HepG2 (cell line): ENCODE data around the gene LAG3. TPM values are rescaled to one million over a fixed set of nuclear protein-coding genes. Genes with fewer than 3 reads are reported as not detected.

ENCODE experiments used
- AFF4 ChIP-seq: sonication (generic); formaldehyde crosslinking; IDR thresholded peaks from 2 replicates; pipeline ENCODE4 v1.4.0; 2020; ENCODE audit warnings: missing genetic modification reagents
- DRAP1 ChIP-seq: IDR thresholded peaks from 2 replicates; pipeline ENCODE4 v1.6.1; 2016; ENCODE audit warnings: missing genetic modification reagents, missing compliant biosample characterization
- ESRRA ChIP-seq: sonication (generic); formaldehyde crosslinking; IDR thresholded peaks from 2 replicates; pipeline ENCODE4 v1.5.1; 2020; ENCODE audit warnings: mild to moderate bottlenecking, low read depth, missing genetic modification reagents
- FOXP4 ChIP-seq: sonication (generic); formaldehyde crosslinking; IDR thresholded peaks from 2 replicates; pipeline ENCODE4 v1.4.0; 2020; ENCODE audit warnings: missing genetic modification reagents
- KDM4B ChIP-seq: sonication (generic); formaldehyde crosslinking; IDR thresholded peaks from 2 replicates; pipeline ENCODE4 v1.4.0; 2020; ENCODE audit warnings: missing genetic modification reagents
- KLF13 ChIP-seq: sonication (generic); formaldehyde crosslinking; IDR thresholded peaks from 2 replicates; pipeline ENCODE4 v1.4.0; 2020; ENCODE audit warnings: mild to moderate bottlenecking, missing genetic modification reagents
- MYNN ChIP-seq: sonication (generic); formaldehyde crosslinking; IDR thresholded peaks from 2 replicates; pipeline ENCODE4 v1.4.0; 2020; ENCODE audit warnings: mild to moderate bottlenecking, low read depth, missing genetic modification reagents
- NCOA5 ChIP-seq: sonication (generic); formaldehyde crosslinking; IDR thresholded peaks from 2 replicates; pipeline ENCODE4 v1.4.0; 2020; ENCODE audit warnings: missing genetic modification reagents
- NFAT5 ChIP-seq: sonication (generic); formaldehyde crosslinking; IDR thresholded peaks from 2 replicates; pipeline ENCODE4 v1.4.0; 2020; ENCODE audit warnings: missing genetic modification reagents
- SMARCE1 ChIP-seq: fragments of 450-650 bp; IDR thresholded peaks from 2 replicates; pipeline ENCODE4 v1.6.1; 2017; ENCODE audit warnings: borderline replicate concordance
- TFAP4 ChIP-seq: sonication (generic); IDR thresholded peaks from 2 replicates; pipeline ENCODE4 v1.6.1; 2016; ENCODE audit warnings: low read depth, borderline replicate concordance
- ZNF121 ChIP-seq: sonication (generic); formaldehyde crosslinking; IDR thresholded peaks from 2 replicates; pipeline ENCODE4 v1.5.0; 2020; ENCODE audit warnings: mild to moderate bottlenecking, missing genetic modification reagents
- ZNF513 ChIP-seq: sonication (generic); formaldehyde crosslinking; conservative IDR thresholded peaks from 2 replicates; pipeline ENCODE4 v1.5.0; 2020; ENCODE audit warnings: missing genetic modification reagents
- ZSCAN31 ChIP-seq: sonication (generic); formaldehyde crosslinking; IDR thresholded peaks from 2 replicates; pipeline ENCODE4 v1.5.0; 2020; ENCODE audit warnings: low read depth, mild to moderate bottlenecking, missing genetic modification reagents
- polyA plus RNA-seq, 8 experiments: library from polyadenylated mRNA; depleted of rRNA in 3 of 8; stranded (reverse) in 7 of 8; unstranded in 1 of 8; fragments of >200 nt; fragmentation: Illumina TruSeq in 4 of 8; extraction: Trizol in 4 of 8; gene quantifications; 2 replicates each; pipeline versions ENCODE4 v1.2.1 to v1.2.3, GENCODE V29; 2011 to 2016; ENCODE audit warnings: low read depth in 4 of 8, missing spikeins in 1 of 8, mixed read lengths in 1 of 8; ENCODE audit not compliant: insufficient read depth in 1 of 8
- total RNA-seq, 5 experiments: library from RNA; depleted of rRNA; stranded (reverse); fragments of >200 nt; fragmentation: Illumina TruSeq; extraction: Trizol; gene quantifications; 2 replicates each; pipeline ENCODE4 v1.2.3, GENCODE V29; 2016; ENCODE audit warnings: low read depth in 1 of 5

LAG3 gene
- total and polyA plus RNA-seq, 2 of the 13 experiments (the other 11 are each of a cell fraction or from before 2014, with no cell fraction given): 0.11 to 0.26 TPM

- peak; percentile 80 for TF ChIP-seq ESRRA
- no peak; the same call in 1 of the 2 replicates for TF ChIP-seq MYNN (CRISPR knock-in tag)
- no peak for TF ChIP-seq NCOA5
- peak; percentile 83; the same call in 1 of the 2 replicates for TF ChIP-seq ZSCAN31 (CRISPR knock-in tag)
- TF ChIP-seq ZNF513 (CRISPR knock-in tag): no peak
- peak; percentile 53 for TF ChIP-seq FOXP4 (CRISPR knock-in tag)
- peak; percentile 87 for TF ChIP-seq ZNF121 (CRISPR knock-in tag)
- TF ChIP-seq KLF13: 0 out of 2 replicates have a peak, but pooled peaks have one; percentile 45
- TF ChIP-seq DRAP1 (CRISPR knock-in tag): peak; percentile 92
- peak; percentile 86 for TF ChIP-seq NFAT5 (CRISPR knock-in tag)
- no peak for TF ChIP-seq AFF4 (CRISPR knock-in tag)
- TF ChIP-seq SMARCE1: no peak
- no peak for TF ChIP-seq KDM4B (CRISPR knock-in tag)
- TF ChIP-seq TFAP4: peak; percentile 100
Observed at GRCh38 chr12:6723607-6724408, 48.5 kb upstream of the LAG3 start, which contains the start of gene COPS7A (continued).
